Caco-2 (cell line): ENCODE data around the gene MRPS18A. TPM values are rescaled to one million over a fixed set of nuclear protein-coding genes. Genes with fewer than 3 reads are reported as not detected.

Source experiments
- BruUV-seq: library from RNA; stranded (reverse); fragments of 400-500 nt; replicated peaks from 2 replicates; lab custom pipeline; 2021; lab: Mats Ljungman, UMichigan
- CTCF ChIA-PET: fragments of 300-600 bp; sonication (Branson Sonifier 250); formaldehyde crosslinking; loops from one replicate; lab custom pipeline; 2022; ENCODE audit warnings: antibody characterized with exemption; lab: Charles Lee
- POLR2A ChIA-PET: fragments of 300-600 bp; sonication (Branson Sonifier 250); formaldehyde crosslinking; loops from one replicate; lab custom pipeline; 2022; ENCODE audit warnings: antibody characterized with exemption; lab: Charles Lee
- DNase-seq, 2 experiments: peaks; one replicate each; pipeline versions ENCODE4 v3.0.0 to v3.0.0-alpha.2; 2020 to 2022
- H3K27me3 ChIP-seq: replicated peaks from 2 replicates; pipeline ENCODE4 v1.6.0; 2011; ENCODE audit warnings: low read length; ENCODE audit not compliant: control insufficient read depth, insufficient read depth
- H3K36me3 ChIP-seq: 2 replicates; pipeline ENCODE4 v1.5.1; 2011; ENCODE audit warnings: low read length; ENCODE audit not compliant: control insufficient read depth, insufficient read depth
- H3K4me1 ChIP-seq: fragments of 250-450 bp; sonication (Bioruptor Pico); 2 replicates; pipeline ENCODE4 v1.5.1; 2020; ENCODE audit warnings: mild to moderate bottlenecking
- H3K4me3 ChIP-seq: 2 replicates; pipeline ENCODE4 v1.5.1; 2011; ENCODE audit warnings: low read depth, mild to moderate bottlenecking, control low read depth, low read length
- H3K9me3 ChIP-seq: fragments of 250-450 bp; sonication (Bioruptor Pico); 2 replicates; pipeline ENCODE4 v1.5.1; 2020; ENCODE audit warnings: mild to moderate bottlenecking, moderate library complexity
- H3K27ac Mint-ChIP-seq: one replicate; pipeline ENCODE4 v1.8.0; 2022; ENCODE audit warnings: mixed read lengths; ENCODE audit not compliant: unreplicated experiment
- H3K27me3 Mint-ChIP-seq: one replicate; pipeline ENCODE4 v1.8.0; 2022; ENCODE audit warnings: mixed read lengths; ENCODE audit not compliant: insufficient read depth, unreplicated experiment
- H3K36me3 Mint-ChIP-seq: one replicate; pipeline ENCODE4 v1.8.0; 2022; ENCODE audit warnings: mild to moderate bottlenecking, mixed read lengths; ENCODE audit not compliant: insufficient read depth, unreplicated experiment
- H3K4me1 Mint-ChIP-seq: one replicate; pipeline ENCODE4 v1.8.0; 2022; ENCODE audit warnings: low read depth, mixed read lengths; ENCODE audit not compliant: unreplicated experiment
- H3K4me3 Mint-ChIP-seq: one replicate; pipeline ENCODE4 v1.8.0; 2022; ENCODE audit warnings: mild to moderate bottlenecking, moderate library complexity, mixed read lengths; ENCODE audit not compliant: unreplicated experiment
- H3K9me3 Mint-ChIP-seq: one replicate; pipeline ENCODE4 v1.8.0; 2022; ENCODE audit warnings: mixed read lengths; ENCODE audit not compliant: unreplicated experiment
- intact Hi-C: fragments of 100-400 bp; cut with micrococcal nuclease; formaldehyde crosslinking; loops from one replicate; pipeline ENCODE4 v1.10.0; 2022; ENCODE audit not compliant: unreplicated experiment
- total RNA-seq: library from RNA; stranded (reverse); gene quantifications from 2 replicates; pipeline ENCODE4 v1.2.3, GENCODE V29; 2022
- TF ChIP-seq, protein P1 (sequence below), 2 experiments: fragments of 200-600 bp in 1 of 2; IDR thresholded peaks; 1 replicate in 1 of 2; 2 replicates in 1 of 2; pipeline versions ENCODE4 v1.5.1 to v1.8.0; 2011 to 2022; ENCODE audit warnings: antibody characterized with exemption in 1 of 2, control low read depth in 1 of 2, inconsistent platforms in 1 of 2, low read depth in 1 of 2, low read length in 1 of 2, mild to moderate bottlenecking in 1 of 2, moderate library complexity in 1 of 2; ENCODE audit not compliant: insufficient read depth in 1 of 2, severe bottlenecking in 1 of 2, unreplicated experiment in 1 of 2

The MRPS18A gene
- total RNA-seq, 1 experiment from 2014 or later, result 66.7 TPM

DNA sequence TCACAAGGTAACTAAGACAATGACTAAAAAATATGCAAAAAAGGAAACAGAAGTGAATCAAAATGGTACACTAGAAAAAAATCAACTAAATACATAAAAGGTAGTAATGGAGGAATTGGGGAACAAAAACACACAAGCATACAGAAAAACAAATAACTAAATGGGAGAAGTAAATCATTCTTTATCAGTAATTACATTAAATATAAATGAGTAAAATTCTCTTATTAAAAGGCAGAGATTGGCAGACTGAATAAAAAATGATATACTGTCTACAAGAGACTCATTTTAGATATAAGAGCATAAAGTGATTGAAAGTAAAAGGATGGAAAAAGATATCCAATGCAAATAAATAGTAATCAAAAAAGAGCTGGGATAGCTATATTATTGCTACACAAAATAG is 43.0 kb upstream of the MRPS18A start:
- no peaks in the 10 kb centered on the region for H3K36me3 ChIP-seq
- TF ChIP-seq, protein P1, sequence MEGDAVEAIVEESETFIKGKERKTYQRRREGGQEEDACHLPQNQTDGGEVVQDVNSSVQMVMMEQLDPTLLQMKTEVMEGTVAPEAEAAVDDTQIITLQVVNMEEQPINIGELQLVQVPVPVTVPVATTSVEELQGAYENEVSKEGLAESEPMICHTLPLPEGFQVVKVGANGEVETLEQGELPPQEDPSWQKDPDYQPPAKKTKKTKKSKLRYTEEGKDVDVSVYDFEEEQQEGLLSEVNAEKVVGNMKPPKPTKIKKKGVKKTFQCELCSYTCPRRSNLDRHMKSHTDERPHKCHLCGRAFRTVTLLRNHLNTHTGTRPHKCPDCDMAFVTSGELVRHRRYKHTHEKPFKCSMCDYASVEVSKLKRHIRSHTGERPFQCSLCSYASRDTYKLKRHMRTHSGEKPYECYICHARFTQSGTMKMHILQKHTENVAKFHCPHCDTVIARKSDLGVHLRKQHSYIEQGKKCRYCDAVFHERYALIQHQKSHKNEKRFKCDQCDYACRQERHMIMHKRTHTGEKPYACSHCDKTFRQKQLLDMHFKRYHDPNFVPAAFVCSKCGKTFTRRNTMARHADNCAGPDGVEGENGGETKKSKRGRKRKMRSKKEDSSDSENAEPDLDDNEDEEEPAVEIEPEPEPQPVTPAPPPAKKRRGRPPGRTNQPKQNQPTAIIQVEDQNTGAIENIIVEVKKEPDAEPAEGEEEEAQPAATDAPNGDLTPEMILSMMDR (IDR thresholded peaks at IDR 0.05; ENCODE audit: insufficient read depth in 1 of 2, low read depth in 1 of 2, low read length in 1 of 2, severe bottlenecking in 1 of 2, unreplicated experiment in 1 of 2), result no peak
- H3K27me3 ChIP-seq, result no peaks in the 10 kb centered on the region
- Mint-ChIP-seq H3K27me3 (no peaks in the 10 kb centered on the region), H3K4me3 (no peak overlapping the region), H3K4me1 (no peaks in the 10 kb centered on the region), H3K9me3 (peaks cover 20% of the 10 kb centered on the region), H3K36me3 (no peaks in the 10 kb centered on the region), H3K27ac (no peak overlapping the region)
- no peak overlapping the region for H3K4me3 ChIP-seq
- DNase-seq, result no peak
- ChIA-PET CTCF (no interaction called here), POLR2A (no interaction called here)
- peaks cover 12% of the 10 kb centered on the region for H3K9me3 ChIP-seq
- intact Hi-C loops, result no loop called here
- no TSS peak for BruUV-seq
- no peaks in the 10 kb centered on the region for H3K4me1 ChIP-seq

DNA sequence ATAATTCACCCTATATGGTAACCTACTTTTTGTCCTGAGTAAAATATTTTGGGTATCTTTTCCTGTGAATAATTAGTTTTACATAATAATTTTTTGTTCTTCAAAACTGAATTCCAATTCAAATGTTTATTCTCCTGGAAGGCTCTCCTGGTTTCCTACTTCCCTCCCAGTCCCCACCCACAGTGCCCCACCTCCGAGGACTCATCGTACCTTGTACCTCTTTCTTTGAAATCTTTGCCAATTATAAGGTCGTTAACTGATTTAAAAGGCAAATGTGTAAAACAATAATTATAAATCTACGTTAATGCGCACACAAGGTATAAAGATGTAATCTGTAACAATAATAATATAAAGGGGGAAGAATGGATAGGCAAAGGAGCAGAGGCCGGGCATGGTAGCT is 41.9 kb upstream of the MRPS18A start:
- H3K4me3 Mint-ChIP-seq, result no peak overlapping the region

DNA sequence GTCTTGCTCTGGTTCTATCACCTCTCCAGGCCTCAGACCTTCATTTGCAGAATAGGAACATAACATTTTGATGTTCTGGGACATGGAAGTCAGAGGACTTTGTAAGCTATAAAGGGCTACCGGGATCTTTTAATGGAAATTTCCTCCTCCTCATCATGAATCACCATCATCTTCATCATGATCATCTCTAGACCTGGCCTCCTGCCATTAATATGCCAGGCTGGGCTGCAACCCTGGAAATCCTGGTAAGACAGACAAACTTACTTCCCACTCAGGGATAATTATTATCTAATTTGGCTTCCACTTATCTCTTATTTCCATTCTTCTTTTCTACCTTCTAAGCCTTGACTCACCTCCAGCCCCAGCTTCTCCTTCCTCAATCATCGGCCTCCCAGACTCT is 41.0 kb upstream of the MRPS18A start:
- no TSS peak for BruUV-seq
- CTCF ChIA-PET, result no interaction called here
- no peak overlapping the region for H3K27ac Mint-ChIP-seq

More for the DNA sequence above, 41.9 kb upstream of the MRPS18A start:
- intact Hi-C loops, result no loop called here
- Mint-ChIP-seq H3K27me3 (no peaks in the 10 kb centered on the region), H3K36me3 (no peaks in the 10 kb centered on the region), H3K4me1 (no peaks in the 10 kb centered on the region), H3K9me3 (peaks cover 20% of the 10 kb centered on the region), H3K27ac (no peak overlapping the region)
- peaks cover 12% of the 10 kb centered on the region for H3K9me3 ChIP-seq
- no peak overlapping the region for H3K4me3 ChIP-seq
- ChIA-PET POLR2A (no interaction called here), CTCF (no interaction called here)
- no peak for DNase-seq
- TF ChIP-seq, protein P1 (IDR thresholded peaks at IDR 0.05; ENCODE audit: insufficient read depth in 1 of 2, low read depth in 1 of 2, low read length in 1 of 2, severe bottlenecking in 1 of 2, unreplicated experiment in 1 of 2), result no peak
- no peaks in the 10 kb centered on the region for H3K4me1 ChIP-seq
- no peaks in the 10 kb centered on the region for H3K27me3 ChIP-seq
- BruUV-seq, result no TSS peak
- no peaks in the 10 kb centered on the region for H3K36me3 ChIP-seq

More for the DNA sequence above, 41.0 kb upstream of the MRPS18A start:
- H3K9me3 ChIP-seq, result peaks cover 12% of the 10 kb centered on the region
- H3K4me1 ChIP-seq, result no peaks in the 10 kb centered on the region
- POLR2A ChIA-PET, result no interaction called here
- H3K4me1 Mint-ChIP-seq, result no peaks in the 10 kb centered on the region
- H3K36me3 Mint-ChIP-seq, result no peaks in the 10 kb centered on the region
- intact Hi-C loops, result no loop called here
- TF ChIP-seq, protein P1 (IDR thresholded peaks at IDR 0.05; ENCODE audit: insufficient read depth in 1 of 2, low read depth in 1 of 2, low read length in 1 of 2, severe bottlenecking in 1 of 2, unreplicated experiment in 1 of 2), result no peak
- H3K4me3 Mint-ChIP-seq, result no peak overlapping the region
- no peaks in the 10 kb centered on the region for H3K27me3 ChIP-seq
- no peaks in the 10 kb centered on the region for H3K27me3 Mint-ChIP-seq
- no peaks in the 10 kb centered on the region for H3K36me3 ChIP-seq
- no peak for DNase-seq
- H3K4me3 ChIP-seq, result no peak overlapping the region
- H3K9me3 Mint-ChIP-seq, result peaks cover 20% of the 10 kb centered on the region
